Mammary epithelial cell (primary cell): ENCODE measurements around the gene TDRD12.

Experiments used
- CTCF ChIP-seq, 2 donors: IDR thresholded peaks in 1 of 2; conservative IDR thresholded peaks in 1 of 2; 2 replicates each; pipeline ENCODE4 v1.5.1; 2011 to 2012; ENCODE audit warnings: inconsistent platforms in 2 of 2, low read length in 2 of 2, mild to moderate bottlenecking in 2 of 2, control low read depth in 1 of 2, low read depth in 1 of 2; ENCODE audit not compliant: insufficient read depth in 1 of 2; ENCODE audit errors: extremely low read depth in 1 of 2
- EZH2 ChIP-seq: IDR thresholded peaks from 2 replicates; pipeline ENCODE4 v1.6.1; 2012; ENCODE audit warnings: low read length, inconsistent platforms, borderline replicate concordance

DNA sequence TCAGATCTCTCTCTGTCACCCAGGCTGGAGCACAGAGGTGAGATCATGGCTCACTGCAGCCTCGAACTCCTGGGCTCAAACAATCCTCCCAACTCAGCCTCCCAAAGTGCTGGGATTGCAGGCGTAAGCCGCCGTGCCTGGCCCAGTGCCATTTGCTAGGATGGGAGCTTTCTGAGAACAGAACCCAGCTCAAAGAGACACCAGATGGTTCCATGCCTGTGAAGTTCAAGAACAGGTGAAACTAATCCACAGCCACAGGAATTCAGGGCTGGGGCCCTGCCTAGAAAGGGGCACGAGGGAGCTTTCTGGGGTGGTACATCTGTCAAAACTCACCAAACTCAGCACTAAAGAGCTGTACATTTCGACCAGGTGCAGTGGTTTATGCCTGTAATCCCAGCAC is 145.8 kb downstream of the TDRD12 start:
- TF ChIP-seq CTCF (conservative IDR thresholded peaks at IDR 0.05 in 1 of 2, IDR thresholded peaks at IDR 0.05 in 1 of 2; ENCODE audit: extremely low read depth in 1 of 2, insufficient read depth in 1 of 2, low read depth in 1 of 2, low read length in 2 of 2), result no peak
- TF ChIP-seq EZH2, result no peak
